Natural killer cell (primary cell): Measurements from ENCODE around the gene DYSF. TPM values are rescaled to one million over a fixed set of nuclear protein-coding genes. Genes with fewer than 3 reads are reported as not detected.

Experiments used
- ATAC-seq, 3 donors: fragments of 150-1000 bp in 2 of 3; fragments of 200-7000 bp in 1 of 3; cut with Tn5 transposase; 1 replicate in 1 of 3; 2 replicates in 2 of 3; pipeline ENCODE4 v1.10.0; 2021; ENCODE audit warnings: mild to moderate bottlenecking in 2 of 3, moderate library complexity in 2 of 3
- DNase-seq, 2 donors: peaks; one replicate each; pipeline versions ENCODE4 v3.0.0 to v3.0.0-alpha.2; 2013 to 2021; ENCODE audit warnings: mixed read lengths in 1 of 2
- H3K27ac ChIP-seq: one replicate; pipeline ENCODE4 v1.5.1; 2013; ENCODE audit warnings: mild to moderate bottlenecking, low read length
- H3K27me3 ChIP-seq: one replicate; pipeline ENCODE4 v1.6.1; 2013; ENCODE audit warnings: low read length; ENCODE audit not compliant: control insufficient read depth, insufficient read depth
- H3K36me3 ChIP-seq: one replicate; pipeline ENCODE4 v1.6.1; 2013; ENCODE audit warnings: low read length; ENCODE audit not compliant: control insufficient read depth, insufficient read depth
- H3K4me1 ChIP-seq: one replicate; pipeline ENCODE4 v1.6.1; 2013; ENCODE audit warnings: low read length; ENCODE audit not compliant: control insufficient read depth, insufficient read depth
- H3K4me3 ChIP-seq: one replicate; pipeline ENCODE4 v1.5.1; 2013; ENCODE audit warnings: low read length
- H3K9me3 ChIP-seq: one replicate; pipeline ENCODE4 v1.6.1; 2013; ENCODE audit warnings: low read length; ENCODE audit not compliant: control insufficient read depth, insufficient read depth
- H3K27ac Mint-ChIP-seq, 2 donors: one replicate each; pipeline ENCODE4 v1.8.0; 2022; ENCODE audit warnings: mild to moderate bottlenecking in 2 of 2, mixed read lengths in 2 of 2, moderate library complexity in 1 of 2
- H3K27me3 Mint-ChIP-seq, 2 donors: one replicate each; pipeline ENCODE4 v1.8.0; 2022; ENCODE audit warnings: low read depth in 2 of 2, mixed read lengths in 2 of 2
- H3K36me3 Mint-ChIP-seq: one replicate; pipeline ENCODE4 v1.8.0; 2022; ENCODE audit warnings: mixed read lengths
- H3K4me1 Mint-ChIP-seq, 2 donors: one replicate each; pipeline ENCODE4 v1.8.0; 2022; ENCODE audit warnings: mixed read lengths in 2 of 2
- H3K4me3 Mint-ChIP-seq: one replicate; pipeline ENCODE4 v1.8.0; 2022; ENCODE audit warnings: mild to moderate bottlenecking, moderate library complexity, mixed read lengths
- H3K9me3 Mint-ChIP-seq, 2 donors: one replicate each; pipeline ENCODE4 v1.8.0; 2022; ENCODE audit warnings: mixed read lengths in 2 of 2
- CTCF ChIP-seq: fragments of 200-600 bp; IDR thresholded peaks from one replicate; pipeline ENCODE4 v1.8.0; 2022; ENCODE audit warnings: antibody characterized with exemption
- WGBS: methylation state at CpG from one replicate; pipeline ENCODE4 v1.1.7; 2013; ENCODE audit warnings: missing lambda C conversion rate; ENCODE audit not compliant: insufficient coverage; 5-methylcytosine and 5-hydroxymethylcytosine counted together
- intact Hi-C: fragments of 100-400 bp; cut with micrococcal nuclease; formaldehyde crosslinking; loops from one replicate; pipeline ENCODE4 v1.14.2; 2022
- total RNA-seq, 4 donors: library from RNA; stranded (reverse); fragments of 120-200 nt in 1 of 4; gene quantifications; one replicate each; pipeline versions ENCODE4 v1.2.3 to v1.2.4, GENCODE V29; 2013 to 2022

The DYSF gene
- total RNA-seq, 3 donors from 2014 or later (not counting 1 experiment from before 2014, with no cell fraction given), result 11.4 to 19.5 (median 12.4) TPM

- no peaks in the 10 kb centered on the region for H3K27me3 Mint-ChIP-seq
- no peaks in the 10 kb centered on the region for H3K27me3 ChIP-seq
- H3K27ac ChIP-seq, result no peak overlapping the region
- TF ChIP-seq CTCF, result no peak
- H3K9me3 Mint-ChIP-seq, result no peaks in the 10 kb centered on the region
- H3K27ac Mint-ChIP-seq, result no peak overlapping the region
- H3K36me3 ChIP-seq, result no peaks in the 10 kb centered on the region
- DNase-seq, result no peak
- no peaks in the 10 kb centered on the region for H3K36me3 Mint-ChIP-seq
- H3K9me3 ChIP-seq, result no peaks in the 10 kb centered on the region
- H3K4me3 Mint-ChIP-seq, result no peak overlapping the region
- no peak overlapping the region for H3K4me3 ChIP-seq
- H3K4me1 ChIP-seq, result no peaks in the 10 kb centered on the region
- no peaks in the 10 kb centered on the region for H3K4me1 Mint-ChIP-seq
- no peak for ATAC-seq
- WGBS, result 92% methylated on average over 6 of the region's 7 CpGs
- intact Hi-C loops, result no loop called here
Observed at GRCh38 chr2:71674158-71674851, 220.9 kb downstream of the DYSF start.

- no peaks in the 10 kb centered on the region for H3K36me3 ChIP-seq
- WGBS, result 87% methylated on average over 8 of the region's 9 CpGs
Observed at GRCh38 chr2:71675296-71675695, 221.9 kb downstream of the DYSF start.

GRCh38 chr2:71678874-71679273 lies 225.5 kb downstream of the DYSF start:
- Histone ChIP-seq H3K27me3 (no peaks in the 10 kb centered on the region), H3K9me3 (no peaks in the 10 kb centered on the region), H3K36me3 (no peaks in the 10 kb centered on the region), H3K4me3 (no peak overlapping the region), H3K4me1 (no peaks in the 10 kb centered on the region), H3K27ac (no peak overlapping the region)
- H3K9me3 Mint-ChIP-seq, result no peaks in the 10 kb centered on the region
- H3K27me3 Mint-ChIP-seq, result no peaks in the 10 kb centered on the region
- no peaks in the 10 kb centered on the region for H3K4me1 Mint-ChIP-seq
- DNase-seq, result no peak
- ATAC-seq, result no peak
- WGBS, result 86% methylated on average over 6 of the region's 6 CpGs
- no peak overlapping the region for H3K4me3 Mint-ChIP-seq
- no peak overlapping the region for H3K27ac Mint-ChIP-seq
- intact Hi-C loops, result no loop called here
- TF ChIP-seq CTCF, result no peak
- no peaks in the 10 kb centered on the region for H3K36me3 Mint-ChIP-seq

More at GRCh38 chr2:71675296-71675695, 221.9 kb downstream of the DYSF start:
- no peaks in the 10 kb centered on the region for H3K9me3 ChIP-seq
- Mint-ChIP-seq H3K27ac (no peak overlapping the region), H3K36me3 (no peaks in the 10 kb centered on the region), H3K4me3 (no peak overlapping the region), H3K4me1 (no peaks in the 10 kb centered on the region), H3K27me3 (no peaks in the 10 kb centered on the region), H3K9me3 (no peaks in the 10 kb centered on the region)
- no peaks in the 10 kb centered on the region for H3K27me3 ChIP-seq
- no peak for TF ChIP-seq CTCF
- no peak for ATAC-seq
- H3K4me1 ChIP-seq, result no peaks in the 10 kb centered on the region
- intact Hi-C loops, result no loop called here
- H3K27ac ChIP-seq, result no peak overlapping the region
- no peak overlapping the region for H3K4me3 ChIP-seq
- DNase-seq, result no peak

- DNase-seq, result no peak
- H3K36me3 Mint-ChIP-seq, result no peaks in the 10 kb centered on the region
- H3K4me1 ChIP-seq, result no peaks in the 10 kb centered on the region
- H3K4me3 ChIP-seq, result no peak overlapping the region
- H3K9me3 Mint-ChIP-seq, result no peaks in the 10 kb centered on the region
- no peaks in the 10 kb centered on the region for H3K36me3 ChIP-seq
- H3K27ac Mint-ChIP-seq, result no peak overlapping the region
- no peak overlapping the region for H3K4me3 Mint-ChIP-seq
- intact Hi-C loops, result no loop called here
- 40% methylated on average over 3 of the region's 4 CpGs for WGBS
- H3K4me1 Mint-ChIP-seq, result no peaks in the 10 kb centered on the region
- TF ChIP-seq CTCF, result no peak
- ATAC-seq, result no peak
- H3K27me3 Mint-ChIP-seq, result no peaks in the 10 kb centered on the region
- no peaks in the 10 kb centered on the region for H3K27me3 ChIP-seq
- no peak overlapping the region for H3K27ac ChIP-seq
- no peaks in the 10 kb centered on the region for H3K9me3 ChIP-seq
Observed at GRCh38 chr2:71679491-71679890, 226.1 kb downstream of the DYSF start.
